Suppressor macrophage treated with lipopolysaccharide for 4 hours (primary cell): Measurements from ENCODE around the gene PHF19.

Experiments used
- DNase-seq: peaks from one replicate; pipeline ENCODE4 v3.0.0-alpha.2; 2020

PHF19 gene

GRCh38 chr9:120870206-120870605 lies 6.8 kb downstream of the PHF19 start:
- no peak for DNase-seq

GRCh38 chr9:120869726-120870125 lies 7.3 kb downstream of the PHF19 start:
- no peak for DNase-seq

- DNase-seq, result no peak
Observed at GRCh38 chr9:120869360-120869687, 7.7 kb downstream of the PHF19 start.

GRCh38 chr9:120868676-120869359 lies 8.2 kb downstream of the PHF19 start:
- DNase-seq, result peak; percentile 98

- no peak for DNase-seq
Observed at GRCh38 chr9:120868339-120868675, 8.7 kb downstream of the PHF19 start.

- DNase-seq, result no peak
Observed at GRCh38 chr9:120867676-120868338, 9.2 kb downstream of the PHF19 start.

- no peak for DNase-seq
Observed at GRCh38 chr9:120866651-120867050, 10.3 kb downstream of the PHF19 start.

GRCh38 chr9:120865809-120866208 lies 11.2 kb downstream of the PHF19 start:
- no peak for DNase-seq

- DNase-seq, result no peak
Observed at GRCh38 chr9:120865176-120865575, 11.8 kb downstream of the PHF19 start.

- DNase-seq, result no peak
Observed at GRCh38 chr9:120864719-120865118, 12.3 kb downstream of the PHF19 start.

- DNase-seq, result no peak
Observed at GRCh38 chr9:120863833-120864232, 13.2 kb downstream of the PHF19 start.

GRCh38 chr9:120862452-120862851 lies 14.5 kb downstream of the PHF19 start:
- DNase-seq, result no peak

GRCh38 chr9:120861935-120862334 lies 15.1 kb downstream of the PHF19 start:
- DNase-seq, result no peak

GRCh38 chr9:120860083-120860482 lies 16.9 kb downstream of the PHF19 start:
- DNase-seq, result no peak

- DNase-seq, result no peak
Observed at GRCh38 chr9:120859361-120859760, 17.6 kb downstream of the PHF19 start.

- no peak for DNase-seq
Observed at GRCh38 chr9:120857902-120858301, 19.1 kb downstream of the PHF19 start.

- DNase-seq, result no peak
Observed at GRCh38 chr9:120857481-120857880, 19.5 kb downstream of the PHF19 start.

- DNase-seq, result no peak
Observed at GRCh38 chr9:120856700-120857099, 20.3 kb downstream of the PHF19 start.

- no peak for DNase-seq
Observed at GRCh38 chr9:120855827-120856670, 20.9 kb downstream of the PHF19 start.

GRCh38 chr9:120854596-120855327 lies 22.2 kb downstream of the PHF19 start:
- no peak for DNase-seq

GRCh38 chr9:120853198-120853597 lies 23.8 kb downstream of the PHF19 start:
- no peak for DNase-seq

GRCh38 chr9:120852240-120853010 lies 24.6 kb downstream of the PHF19 start:
- no peak for DNase-seq

- DNase-seq, result no peak
Observed at GRCh38 chr9:120851449-120851848, 25.5 kb downstream of the PHF19 start.
